GM23248 (cell line): ENCODE results near the gene DOC2B. TPM values are rescaled to one million over a fixed set of nuclear protein-coding genes. Genes with fewer than 3 reads are reported as not detected.
"Not testable (repeated sequence)": the region's sequence is repeated elsewhere in the genome, so short reads cannot be mapped to it uniquely, and the experiment has no call there.

Source experiments
- DNase-seq: peaks from one replicate; pipeline ENCODE4 v3.0.0-alpha.2; 2015
- H2AFZ ChIP-seq: fragments of 200-600 bp; sonication (generic); 2 replicates; pipeline ENCODE4 v1.6.1; 2016; ENCODE audit warnings: antibody characterized with exemption
- H3F3A ChIP-seq: fragments of 200-600 bp; sonication (generic); 2 replicates; pipeline ENCODE4 v1.6.1; 2016; ENCODE audit warnings: mild to moderate bottlenecking, antibody characterized with exemption, mixed run types; ENCODE audit not compliant: insufficient read depth
- H3K27ac ChIP-seq: fragments of 200-600 bp; sonication (generic); 2 replicates; pipeline ENCODE4 v1.5.1; 2016; ENCODE audit warnings: mild to moderate bottlenecking
- H3K27me3 ChIP-seq: fragments of 200-600 bp; sonication (generic); replicated peaks from 2 replicates; pipeline ENCODE4 v1.6.1; 2016; ENCODE audit warnings: mild to moderate bottlenecking; ENCODE audit not compliant: insufficient read depth
- H3K36me3 ChIP-seq: fragments of 200-600 bp; sonication (generic); 2 replicates; pipeline ENCODE4 v1.6.1; 2016; ENCODE audit warnings: low read depth, mild to moderate bottlenecking
- H3K4me1 ChIP-seq: fragments of 200-600 bp; sonication (generic); 2 replicates; pipeline ENCODE4 v1.6.1; 2016; ENCODE audit warnings: mild to moderate bottlenecking; ENCODE audit not compliant: insufficient read depth
- H3K4me2 ChIP-seq: fragments of 200-600 bp; sonication (generic); one replicate; pipeline ENCODE4 v1.6.1; 2016; ENCODE audit warnings: mild to moderate bottlenecking; ENCODE audit not compliant: unreplicated experiment
- H3K4me3 ChIP-seq: fragments of 200-600 bp; sonication (generic); 2 replicates; pipeline ENCODE4 v1.5.1; 2016; ENCODE audit warnings: mild to moderate bottlenecking
- H3K79me2 ChIP-seq: fragments of 200-600 bp; sonication (generic); 2 replicates; pipeline ENCODE4 v1.6.1; 2016; ENCODE audit warnings: mild to moderate bottlenecking; ENCODE audit not compliant: insufficient read depth
- H3K9ac ChIP-seq: fragments of 200-600 bp; sonication (generic); 2 replicates; pipeline ENCODE4 v1.6.1; 2016; ENCODE audit warnings: mild to moderate bottlenecking
- H3K9me2 ChIP-seq: fragments of 200-600 bp; sonication (generic); 2 replicates; pipeline ENCODE4 v1.6.1; 2016; ENCODE audit warnings: mixed run types, mild to moderate bottlenecking, moderate library complexity; ENCODE audit not compliant: insufficient read depth
- H3K9me3 ChIP-seq: fragments of 200-600 bp; sonication (generic); one replicate; pipeline ENCODE4 v1.6.1; 2017; ENCODE audit warnings: low read depth
- H4K20me1 ChIP-seq: fragments of 200-600 bp; sonication (generic); 2 replicates; pipeline ENCODE4 v1.6.0; 2016; ENCODE audit not compliant: insufficient read depth
- EZH2 ChIP-seq: fragments of 200-600 bp; sonication (generic); IDR thresholded peaks from 2 replicates; pipeline ENCODE4 v1.6.1; 2018; ENCODE audit warnings: antibody characterized with exemption, mild to moderate bottlenecking; ENCODE audit not compliant: insufficient read depth, poor library complexity, severe bottlenecking
- EZH2phosphoT487 ChIP-seq: fragments of 200-600 bp; sonication (generic); IDR thresholded peaks from 2 replicates; pipeline ENCODE4 v1.6.1; 2018; ENCODE audit warnings: antibody characterized with exemption, moderate library complexity, mild to moderate bottlenecking, low read depth; ENCODE audit not compliant: insufficient read depth
- WGBS, 2 experiments: methylation state at CpG; one replicate each; pipeline ENCODE4 v1.1.6; 2015 to 2017; ENCODE audit warnings: low lambda C conversion rate in 2 of 2, low coverage in 1 of 2; ENCODE audit errors: missing lambda C conversion rate in 2 of 2; 5-methylcytosine and 5-hydroxymethylcytosine counted together
- in situ Hi-C: fragments of 300-500 bp; cut with MboI; formaldehyde crosslinking; loops from 2 replicates; pipeline ENCODE4 v1.15.0; 2020
- polyA plus RNA-seq: library from polyadenylated mRNA; unstranded; fragments of >200 nt; fragmentation: Nextera tagmentation; extraction: Ambion mirVana; gene quantifications from 2 replicates; pipeline ENCODE4 v1.2.1, GENCODE V29; 2016
- total RNA-seq: library from RNA; depleted of rRNA; stranded (reverse); fragments of >200 nt; shearing (Covaris generic); gene quantifications from 2 replicates; pipeline ENCODE4 v1.2.3, GENCODE V29; 2014

DOC2B gene
- total and polyA plus RNA-seq, 2 experiments from 2014 or later: 0.03 TPM; not detected in 1

DNA sequence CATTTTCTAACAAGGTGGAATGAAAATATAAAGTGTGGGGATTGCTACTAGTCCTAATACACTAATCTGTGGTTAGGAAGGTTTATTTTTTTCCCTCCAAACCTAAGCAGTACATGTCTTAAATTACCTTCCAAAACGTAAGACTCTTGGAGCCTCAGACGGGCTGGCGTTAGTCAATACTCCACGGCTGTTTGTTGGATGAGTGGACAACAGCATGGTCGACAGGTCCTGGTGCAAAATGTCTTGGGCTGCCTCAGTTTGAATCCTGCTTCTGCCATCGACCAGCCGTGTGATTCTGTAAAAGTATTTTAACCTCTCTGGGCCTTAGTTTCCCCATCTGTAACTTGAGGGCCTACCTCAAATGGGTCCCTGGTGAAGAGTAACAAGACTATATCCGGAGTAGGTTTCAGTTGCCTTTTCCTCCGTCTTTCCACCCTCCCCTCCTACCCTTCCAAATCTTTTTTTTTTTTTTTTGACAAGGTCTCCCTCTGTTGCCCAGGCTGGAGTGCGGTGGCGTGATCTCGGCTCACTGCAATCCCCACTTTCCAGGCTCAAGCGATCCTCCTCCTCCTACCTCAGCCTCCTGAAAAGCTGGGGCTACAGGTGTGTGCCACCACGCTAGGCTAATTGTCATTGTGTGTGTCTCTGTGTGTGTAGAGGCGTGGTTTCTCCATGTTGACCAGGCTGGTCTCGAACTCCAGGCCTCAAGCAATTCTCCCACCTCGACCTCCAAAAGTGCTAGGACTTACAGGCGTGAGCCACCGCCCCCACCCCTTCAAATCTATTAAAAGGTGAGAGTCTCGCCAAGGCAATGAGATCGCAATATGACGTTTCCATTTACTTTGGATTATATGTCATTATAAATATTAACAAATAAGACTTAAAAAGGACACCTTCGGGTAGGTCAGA lies 38.3 kb downstream of the DOC2B start:
- H3K4me2 ChIP-seq: peak overlapping the region; percentile 51
- H4K20me1 ChIP-seq: no peaks in the 10 kb centered on the region
- H3K36me3 ChIP-seq: no peaks in the 10 kb centered on the region
- in situ Hi-C loops: no loop called here
- H3K79me2 ChIP-seq: no peaks in the 10 kb centered on the region
- H3K4me1 ChIP-seq: no peaks in the 10 kb centered on the region
- H3K4me3 ChIP-seq: no peak overlapping the region
- H3K9me2 ChIP-seq: no peaks in the 10 kb centered on the region
- no peak overlapping the region for H3K27ac ChIP-seq
- H2AFZ ChIP-seq: 0 out of 2 replicates have a peak overlapping the region, but pooled peaks have one; percentile 59
- TF ChIP-seq EZH2phosphoT487 (no peak), EZH2 (no peak)
- no peaks in the 10 kb centered on the region for H3K27me3 ChIP-seq
- H3K9me3 ChIP-seq: no peaks in the 10 kb centered on the region
- no peak overlapping the region for H3K9ac ChIP-seq
- no peak for DNase-seq
- WGBS, 2 experiments: 63 to 67% methylated on average over 20 to 23 of the region's 23 CpGs
- H3F3A ChIP-seq: 0 out of 2 replicates have a peak, but pooled peaks cover 9% of the 10 kb centered on the region

GRCh38 chr17:142102-142661 lies 39.3 kb downstream of the DOC2B start:
- no peak overlapping the region for H3K27ac ChIP-seq
- TF ChIP-seq EZH2phosphoT487 (no peak), EZH2 (no peak)
- DNase-seq: peak; percentile 59
- WGBS, 2 experiments: 88 to 92% methylated on average over 22 to 23 of the region's 23 CpGs
- 0 out of 2 replicates have a peak, but pooled peaks cover 9% of the 10 kb centered on the region for H3F3A ChIP-seq
- no peaks in the 10 kb centered on the region for H3K27me3 ChIP-seq
- no peak overlapping the region for H3K9ac ChIP-seq
- no peaks in the 10 kb centered on the region for H3K9me3 ChIP-seq
- H3K4me3 ChIP-seq: no peak overlapping the region
- in situ Hi-C loops: no loop called here
- H2AFZ ChIP-seq: no peak overlapping the region
- no peaks in the 10 kb centered on the region for H3K79me2 ChIP-seq
- H3K4me2 ChIP-seq: no peak overlapping the region
- H4K20me1 ChIP-seq: no peaks in the 10 kb centered on the region
- no peaks in the 10 kb centered on the region for H3K9me2 ChIP-seq
- H3K4me1 ChIP-seq: no peaks in the 10 kb centered on the region
- no peaks in the 10 kb centered on the region for H3K36me3 ChIP-seq

DNA sequence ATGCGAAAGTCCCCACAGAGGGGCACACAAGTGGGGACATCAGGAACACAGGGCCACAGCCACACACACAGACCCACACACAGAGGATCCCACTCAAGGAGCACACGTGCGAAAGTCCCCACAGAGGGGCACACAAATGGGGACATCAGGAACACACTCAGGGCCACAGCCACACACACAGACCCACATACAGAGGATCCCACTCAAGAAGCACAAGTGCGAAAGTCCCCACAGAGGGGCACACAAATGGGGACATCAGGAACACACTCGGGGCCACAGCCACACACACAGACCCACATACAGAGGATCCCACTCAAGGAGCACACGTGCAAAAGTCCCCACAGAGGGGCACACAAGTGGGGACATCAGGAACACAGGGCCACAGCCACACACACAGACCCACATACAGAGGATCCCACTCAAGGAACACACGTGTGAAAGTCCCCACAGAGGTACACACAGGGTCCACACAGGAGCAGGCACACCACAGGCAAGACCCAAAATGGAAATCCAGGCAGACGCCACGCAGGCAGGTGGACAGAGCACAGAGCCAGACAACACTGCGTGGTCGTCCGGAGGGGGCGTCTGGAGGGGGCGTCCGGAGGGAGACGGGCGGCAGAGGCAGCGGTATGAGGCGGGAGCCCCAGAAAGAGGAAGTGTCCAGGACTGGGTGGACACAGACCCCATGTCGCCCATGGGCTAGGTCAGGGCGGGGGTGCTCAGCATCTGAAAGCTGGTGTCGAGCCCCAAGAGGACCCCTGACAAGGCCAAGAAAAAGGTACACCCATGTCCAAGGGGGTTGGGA lies 41.8 kb downstream of the DOC2B start:
- H3K36me3 ChIP-seq, H2AFZ ChIP-seq, H3K4me1 ChIP-seq, in situ Hi-C loops, H3K9me3 ChIP-seq, H3K9me2 ChIP-seq, H3K9ac ChIP-seq, DNase-seq, H3K4me3 ChIP-seq, H3K27me3 ChIP-seq, H3K79me2 ChIP-seq, H4K20me1 ChIP-seq, H3K27ac ChIP-seq, H3F3A ChIP-seq, H3K4me2 ChIP-seq: not testable (repeated sequence)
- 45 to 50% methylated on average over 10 to 15 of the region's 22 CpGs for WGBS, 2 experiments

- H3K27ac ChIP-seq, H2AFZ ChIP-seq, H4K20me1 ChIP-seq, DNase-seq, H3K9me2 ChIP-seq, H3K27me3 ChIP-seq, H3K36me3 ChIP-seq, H3K4me2 ChIP-seq, H3K4me1 ChIP-seq, in situ Hi-C loops, H3K9ac ChIP-seq, H3K79me2 ChIP-seq, H3F3A ChIP-seq, H3K9me3 ChIP-seq, H3K4me3 ChIP-seq: not testable (repeated sequence)
- WGBS, 2 experiments: 58 to 84% methylated on average over 7 of the region's 16 CpGs
Measured at GRCh38 chr17:137166-137807, 44.2 kb downstream of the DOC2B start, which contains the start of gene SCGB1C2. TSS of gene SCGB1C2 (plus strand) at chr17:137569. CDS start at chr17:137591, 22 bp downstream.

GRCh38 chr17:136531-136930 lies 44.9 kb downstream of the DOC2B start:
- H3K9me3 ChIP-seq, H3K27ac ChIP-seq, H3K4me1 ChIP-seq, H4K20me1 ChIP-seq, in situ Hi-C loops, H3K27me3 ChIP-seq, H3F3A ChIP-seq, DNase-seq, H3K4me2 ChIP-seq, H3K9ac ChIP-seq, H3K9me2 ChIP-seq, H3K36me3 ChIP-seq, H3K4me3 ChIP-seq, H2AFZ ChIP-seq, H3K79me2 ChIP-seq: not testable (repeated sequence)
- WGBS, 2 experiments: 2 to 4% methylated on average over 4 of the region's 4 CpGs

DNA sequence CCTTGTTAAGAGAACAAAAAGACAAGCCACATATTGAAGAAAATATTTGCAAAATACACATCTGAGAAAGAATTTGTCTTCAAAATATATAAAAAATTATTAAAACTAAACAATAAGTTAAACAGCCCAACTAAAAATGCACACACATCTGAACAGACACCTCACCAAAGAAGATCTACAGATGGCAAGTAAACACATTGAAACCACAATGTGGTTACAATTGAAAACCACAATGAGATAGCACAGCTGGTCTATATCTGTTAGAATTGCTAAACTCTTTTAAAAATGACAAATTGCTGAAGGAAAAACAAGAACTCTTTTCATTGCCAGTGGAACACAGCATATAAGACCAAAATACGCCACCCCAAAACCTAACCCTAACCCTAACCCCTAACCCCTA lies 45.6 kb downstream of the DOC2B start:
- H3K9me3 ChIP-seq, H3K4me2 ChIP-seq, H2AFZ ChIP-seq, in situ Hi-C loops, H3K9ac ChIP-seq, H3F3A ChIP-seq, H3K79me2 ChIP-seq, H3K27ac ChIP-seq, H3K4me3 ChIP-seq, H3K9me2 ChIP-seq, DNase-seq, H3K36me3 ChIP-seq, H3K4me1 ChIP-seq, H3K27me3 ChIP-seq, H4K20me1 ChIP-seq: not testable (repeated sequence)
- WGBS, 2 experiments: no CpG with 5 or more reads among the region's 1 CpG
